HG03457 (cell line): Measurements from ENCODE around the gene OPCML.

Experiments used
- ATAC-seq: cut with Tn5 transposase; IDR thresholded peaks from one replicate; pipeline ENCODE4 v1.9.1; 2021; ENCODE audit warnings: moderate number of reproducible peaks; ENCODE audit not compliant: unreplicated experiment

Gene OPCML

DNA sequence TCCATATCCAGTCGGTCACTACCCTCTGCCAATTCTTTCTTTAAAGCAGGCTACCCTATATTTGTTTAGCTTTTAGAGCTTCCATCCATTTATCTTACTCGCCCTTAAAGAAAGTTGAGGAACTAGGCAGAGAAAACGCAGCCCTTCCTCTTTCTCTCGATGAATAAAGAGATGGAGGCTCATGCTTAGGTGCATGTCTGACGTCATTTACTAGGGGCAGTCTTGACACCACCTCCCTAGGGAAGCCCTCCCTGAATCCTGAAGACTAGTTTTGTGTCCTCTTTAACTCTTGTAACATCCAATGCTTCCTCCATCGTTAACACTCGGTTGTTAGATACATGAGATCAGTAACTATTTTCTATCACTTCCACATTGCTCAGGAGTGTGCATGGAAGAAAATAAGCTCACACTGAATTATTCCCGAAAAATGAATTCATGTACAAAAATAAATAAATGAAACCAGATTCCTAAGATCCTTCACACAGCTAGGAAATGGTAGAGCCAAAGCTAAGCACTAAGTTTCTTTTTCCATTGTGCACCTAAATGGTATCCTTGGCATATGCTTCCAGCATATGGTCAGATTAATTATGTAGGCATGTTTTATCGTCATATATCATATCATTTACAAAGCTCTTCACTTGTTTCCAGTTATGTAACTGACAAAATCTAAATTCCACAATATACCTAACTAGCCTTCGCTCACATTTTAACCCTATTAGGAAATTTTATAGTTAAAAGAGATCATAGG is 291.2 kb downstream of the OPCML start:
- ATAC-seq, result no peak

GRCh38 chr11:133239575-133239974 is 292.7 kb downstream of the OPCML start:
- ATAC-seq, result no peak

- no peak for ATAC-seq
Measured at GRCh38 chr11:133238495-133238894, 293.8 kb downstream of the OPCML start.

- ATAC-seq, result no peak
Measured at GRCh38 chr11:133238027-133238426, 294.3 kb downstream of the OPCML start.

- ATAC-seq, result no peak
Measured at GRCh38 chr11:133235381-133235780, 296.9 kb downstream of the OPCML start.

DNA sequence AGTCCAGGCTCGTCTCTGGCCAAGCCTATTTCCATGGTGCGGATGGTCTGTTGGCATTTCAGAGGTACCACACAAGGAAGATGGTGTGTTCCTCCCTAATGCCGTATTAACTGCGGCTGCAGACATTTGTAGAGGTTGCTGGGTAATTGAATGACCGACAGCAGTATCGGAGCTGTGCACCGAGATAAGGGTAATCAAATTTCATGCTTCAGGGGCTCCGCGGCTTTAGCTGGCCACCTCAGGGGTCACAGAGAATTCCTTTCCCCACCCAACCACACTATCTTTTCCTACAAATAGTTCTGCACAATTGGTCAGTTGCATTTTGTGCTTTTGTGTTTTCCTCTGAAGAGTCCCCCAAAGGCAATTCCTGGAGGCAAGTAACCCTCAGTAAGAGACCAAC is 297.4 kb downstream of the OPCML start:
- ATAC-seq, result no peak

GRCh38 chr11:133232665-133233064 is 299.6 kb downstream of the OPCML start:
- ATAC-seq, result no peak

DNA sequence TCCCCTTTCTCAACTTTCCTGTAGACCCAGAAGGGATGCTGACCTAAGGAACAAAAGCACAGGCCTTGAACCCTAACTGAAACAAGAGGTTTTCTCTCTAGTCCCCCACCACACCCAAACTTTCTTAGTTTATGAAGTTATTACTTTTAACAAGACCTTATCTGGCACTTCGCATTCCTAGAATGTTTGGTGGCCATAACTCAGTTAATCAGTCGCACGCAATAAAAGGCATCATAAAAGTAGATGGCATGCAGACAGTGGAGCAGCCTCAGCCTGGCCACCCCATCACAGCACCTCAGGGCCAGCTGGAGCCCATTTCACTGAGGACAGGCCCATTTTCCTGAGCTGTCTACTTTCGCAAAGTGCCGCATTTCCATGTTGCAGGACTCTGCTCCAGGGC is 301.9 kb downstream of the OPCML start:
- ATAC-seq, result no peak

- no peak for ATAC-seq
Measured at GRCh38 chr11:133228471-133229329, 303.6 kb downstream of the OPCML start.

DNA sequence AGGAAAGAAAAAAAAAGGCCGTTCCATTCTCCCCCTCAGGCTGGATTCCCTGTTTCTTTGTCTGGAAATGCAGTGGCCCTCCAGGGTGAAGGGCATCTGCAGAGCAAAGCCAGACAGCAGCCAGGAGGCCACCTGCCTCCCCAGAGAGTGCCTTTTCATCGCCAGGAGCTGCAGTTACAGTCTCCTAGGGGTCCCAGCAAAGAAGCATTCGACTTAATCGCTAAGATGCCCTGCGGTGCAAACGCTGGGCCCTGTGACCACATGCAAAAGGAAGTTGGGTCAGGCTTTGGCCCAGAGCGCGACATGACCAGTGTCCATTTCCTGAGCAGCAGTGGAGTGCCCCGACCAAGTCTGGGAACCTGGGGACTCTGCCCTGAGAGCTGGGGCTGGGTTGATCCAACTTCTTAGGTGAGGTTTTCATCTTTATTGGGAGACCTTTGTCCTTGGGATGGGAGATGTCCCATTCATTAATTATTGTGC is 304.6 kb downstream of the OPCML start:
- ATAC-seq, result no peak

DNA sequence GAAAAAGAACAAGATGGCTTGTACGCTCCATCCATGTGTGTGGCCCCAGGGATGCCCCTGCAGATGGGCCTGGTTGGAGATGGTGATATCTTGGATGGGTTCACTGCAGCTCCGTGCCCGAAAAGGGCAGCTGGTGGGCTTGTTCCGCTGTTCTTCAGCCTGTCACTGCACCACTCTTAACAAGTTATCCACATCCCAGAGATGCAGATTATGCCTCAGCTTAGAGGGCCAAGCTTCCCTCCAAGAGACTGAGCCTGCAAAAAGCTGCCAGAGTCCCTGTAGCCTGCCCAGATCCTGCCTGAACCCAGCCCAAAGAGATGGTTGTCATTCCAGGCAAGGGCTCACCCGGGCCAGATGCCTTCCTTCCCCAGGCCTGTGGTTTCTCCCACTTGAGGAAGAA is 308.0 kb downstream of the OPCML start:
- no peak for ATAC-seq

- ATAC-seq, result no peak
Measured at GRCh38 chr11:133222425-133223330, 309.6 kb downstream of the OPCML start.

DNA sequence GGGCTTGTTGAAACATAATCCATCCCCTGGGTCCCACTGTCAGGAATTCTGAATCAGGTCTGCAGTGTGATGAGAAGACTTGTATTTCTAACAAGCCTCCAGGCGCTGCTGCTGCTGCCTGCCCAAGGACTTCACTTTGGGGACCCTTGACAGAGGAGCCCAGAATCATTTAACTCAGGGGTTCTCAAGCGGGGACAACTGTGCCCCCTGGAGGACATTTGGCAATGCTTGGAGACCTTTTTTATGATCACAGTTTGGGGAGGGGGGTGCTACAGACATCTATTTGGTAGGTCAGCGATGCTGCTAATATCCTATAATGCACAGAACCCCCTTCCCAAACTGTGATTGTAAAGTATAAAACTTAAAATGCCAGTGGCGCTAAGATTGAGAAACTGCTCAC is 312.8 kb downstream of the OPCML start:
- no peak for ATAC-seq

- no peak for ATAC-seq
Measured at GRCh38 chr11:133216813-133217212, 315.5 kb downstream of the OPCML start.

DNA sequence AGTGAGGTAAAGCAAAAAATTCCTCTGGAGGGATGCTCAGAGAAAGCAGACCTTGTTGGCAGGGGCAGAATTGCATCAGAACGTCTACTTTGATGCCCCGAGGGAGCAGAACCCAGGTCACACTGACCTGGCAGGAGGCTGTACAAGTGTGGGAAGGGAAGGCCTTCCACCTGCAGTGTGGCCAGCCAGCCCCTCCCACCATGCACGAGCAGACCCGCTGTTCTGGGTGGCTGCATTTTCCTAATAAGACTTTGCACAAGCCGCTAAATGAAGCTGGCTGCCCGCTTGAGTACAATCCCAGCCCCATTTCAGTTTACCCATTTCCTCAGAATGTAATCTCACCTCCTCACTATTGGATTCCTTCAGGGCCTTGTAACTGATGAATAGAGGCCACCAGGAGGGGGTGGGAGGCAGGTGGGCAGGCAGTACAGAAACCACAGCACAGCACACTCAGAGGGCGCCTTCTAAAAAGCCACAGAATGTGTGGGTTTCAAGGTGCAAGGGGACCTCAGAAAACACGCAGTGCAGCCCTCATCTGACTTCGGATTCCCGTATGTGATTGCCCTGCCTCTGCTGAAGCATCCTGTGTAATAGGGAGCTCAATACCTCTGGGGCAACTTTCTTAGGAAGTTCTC is 316.6 kb downstream of the OPCML start:
- no peak for ATAC-seq

DNA sequence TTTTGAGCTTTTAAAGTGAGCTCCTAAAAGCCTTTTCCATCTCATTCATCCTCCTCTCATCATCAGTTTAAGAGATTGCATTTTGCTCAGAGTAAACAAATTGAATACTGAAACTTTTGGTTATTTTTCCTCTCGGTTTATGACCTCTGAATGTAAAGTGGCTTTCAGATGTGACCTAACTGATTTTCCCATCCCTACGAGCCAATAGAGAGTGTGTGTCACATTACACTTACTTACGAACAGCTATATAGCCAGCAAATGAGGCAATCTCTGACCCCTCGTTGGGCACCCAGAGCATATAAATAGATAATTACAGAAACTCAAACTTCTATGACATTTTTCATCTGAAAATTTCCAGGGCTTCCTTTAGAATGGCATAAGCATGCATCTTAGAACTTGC is 317.7 kb downstream of the OPCML start:
- ATAC-seq, result no peak

GRCh38 chr11:133212201-133212600 is 320.1 kb downstream of the OPCML start:
- no peak for ATAC-seq

GRCh38 chr11:133207995-133208394 is 324.3 kb downstream of the OPCML start:
- ATAC-seq, result no peak

GRCh38 chr11:133206313-133207005 is 325.8 kb downstream of the OPCML start:
- no peak for ATAC-seq

- ATAC-seq, result no peak
Measured at GRCh38 chr11:133204158-133204557, 328.1 kb downstream of the OPCML start.
